HG03108 (cell line): ENCODE results near the gene SINHCAF.

Source experiments
- ATAC-seq: cut with Tn5 transposase; IDR thresholded peaks from one replicate; pipeline ENCODE4 v1.9.1; 2021; ENCODE audit warnings: moderate library complexity; ENCODE audit not compliant: unreplicated experiment

Gene SINHCAF

DNA sequence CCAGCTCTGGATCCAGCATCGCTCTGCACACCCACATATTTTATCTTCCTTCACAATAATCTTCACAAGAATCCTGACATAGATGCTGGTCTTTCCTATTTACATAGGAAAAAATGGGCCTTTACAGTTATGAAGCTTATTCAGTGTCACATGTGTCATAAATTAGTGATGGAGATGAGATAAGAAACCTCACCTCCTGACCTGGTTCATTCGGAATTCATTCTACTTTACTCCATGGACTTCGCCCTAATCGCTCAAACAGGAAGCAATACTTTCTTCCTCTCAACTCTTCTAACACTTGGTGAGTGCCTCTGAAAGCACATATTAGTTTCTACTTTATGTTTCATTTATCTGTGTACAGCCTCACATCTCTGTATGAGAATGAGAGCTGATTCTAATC is 12.0 kb upstream of the SINHCAF start:
- no peak for ATAC-seq

DNA sequence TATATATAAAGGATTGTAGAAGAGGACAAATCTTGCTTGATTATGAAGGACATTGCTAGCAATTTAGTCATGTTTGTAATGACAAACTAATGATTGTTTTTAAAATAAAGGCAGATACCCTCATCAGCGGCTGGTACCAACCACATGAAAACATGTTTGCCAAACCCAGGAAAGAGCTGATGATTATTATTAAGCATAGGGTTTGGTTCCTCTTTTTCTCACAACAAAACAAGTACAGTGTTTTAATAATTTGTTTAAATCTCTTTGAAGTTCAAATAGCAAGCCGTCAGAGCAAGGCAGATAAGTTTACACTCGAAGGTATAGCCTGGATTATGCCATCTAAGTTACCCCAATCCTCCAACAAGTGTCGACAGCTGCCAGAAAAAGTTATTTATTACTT is 5.3 kb upstream of the SINHCAF start:
- no peak for ATAC-seq

GRCh38 chr12:31326736-31327659 is 1.0 kb upstream of the SINHCAF start:
- no peak for ATAC-seq

DNA sequence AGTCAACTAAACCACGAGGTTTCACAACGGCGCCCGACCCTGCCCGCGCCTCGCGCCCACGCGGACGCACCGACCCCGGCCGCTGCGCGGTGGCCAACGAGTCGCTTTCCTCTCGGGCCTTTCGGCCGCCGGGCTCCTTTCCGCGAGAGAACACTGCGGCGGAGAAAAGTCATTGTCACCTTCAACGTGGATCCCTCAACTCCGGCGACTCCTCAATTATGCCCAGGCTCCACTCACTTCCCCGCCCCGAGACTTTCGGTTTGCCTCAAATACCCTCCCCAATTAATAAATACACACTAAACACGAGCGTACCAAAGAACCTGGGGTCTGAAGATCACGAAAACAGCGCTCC is 450 bp downstream of the SINHCAF start:
- ATAC-seq: no peak

- peak; percentile 9 for ATAC-seq
Measured at GRCh38 chr12:31324845-31325523, 966 bp downstream of the SINHCAF start.

DNA sequence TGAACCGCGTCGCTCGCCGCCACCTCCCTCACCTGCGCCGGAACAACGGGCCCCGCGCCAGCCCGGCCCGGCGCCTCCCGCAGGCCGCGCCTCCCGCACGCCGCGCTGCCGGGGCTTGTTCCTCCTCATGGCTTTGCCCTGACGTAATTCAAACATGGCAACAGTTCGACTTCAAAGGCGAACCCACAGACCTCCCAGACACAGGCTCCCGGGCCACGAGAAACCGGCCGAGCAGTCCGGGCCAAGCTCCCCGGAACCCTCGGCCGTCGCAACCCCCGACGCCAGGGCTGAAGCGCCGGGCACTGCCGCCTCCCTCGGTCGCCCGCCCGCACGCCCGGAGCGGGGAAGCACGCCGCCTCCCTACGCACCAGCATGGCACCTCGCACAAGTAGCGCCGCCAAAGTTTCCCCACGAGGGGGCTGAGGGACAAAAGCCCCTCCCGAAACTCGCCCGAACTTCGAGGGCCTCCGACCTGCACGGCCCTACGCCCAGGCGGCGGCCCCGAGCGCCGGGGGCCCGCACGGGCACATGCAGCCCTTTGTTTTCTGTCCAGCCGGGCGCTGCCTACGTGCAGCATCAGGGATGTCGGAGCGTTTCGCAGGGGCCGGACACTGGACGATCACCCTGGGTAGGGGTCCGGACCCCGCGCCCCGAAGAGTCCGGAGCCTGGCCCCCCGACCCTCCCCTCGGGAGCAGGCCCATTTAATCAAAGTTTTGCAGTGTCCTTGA is 1.7 kb downstream of the SINHCAF start:
- ATAC-seq: peak; percentile 22

DNA sequence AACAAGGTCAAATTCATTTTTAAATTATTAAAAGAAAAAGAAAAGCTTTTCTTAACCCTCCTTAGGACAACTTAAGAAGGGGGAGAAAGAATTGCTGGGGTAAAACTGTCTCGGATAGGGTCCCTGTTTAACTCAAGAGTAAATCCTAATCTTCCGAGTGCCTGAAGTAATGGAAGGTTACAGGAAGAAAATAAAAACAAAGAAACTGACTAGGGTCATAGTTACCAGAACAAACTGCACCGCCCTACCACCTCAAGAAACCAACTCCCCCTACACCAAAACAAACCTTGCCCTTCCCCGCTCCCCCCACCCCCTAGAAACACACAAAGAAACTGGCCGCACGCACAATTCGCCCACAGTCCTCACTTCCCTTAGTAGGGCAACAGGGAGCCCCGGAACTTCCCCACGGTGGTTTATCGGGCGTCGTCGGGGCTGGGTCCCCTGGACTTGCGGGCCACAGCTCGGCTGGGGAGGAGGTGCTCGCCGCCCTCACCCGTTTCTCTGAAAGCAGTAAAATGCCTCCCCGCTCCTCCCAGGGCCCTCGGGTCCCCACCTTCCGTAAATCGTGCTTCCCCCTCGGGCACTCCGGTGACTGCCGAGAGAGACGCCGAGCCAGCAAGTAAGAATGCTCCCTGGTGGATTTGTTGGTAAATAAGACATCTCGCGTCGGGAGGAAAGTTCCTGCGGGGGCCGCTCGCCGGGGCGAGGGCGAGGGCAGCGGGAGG is 2.4 kb downstream of the SINHCAF start:
- peak; percentile 7 for ATAC-seq

GRCh38 chr12:31322801-31323207 is 3.1 kb downstream of the SINHCAF start:
- ATAC-seq: no peak

- ATAC-seq: no peak
Measured at GRCh38 chr12:31321897-31322228, 4.1 kb downstream of the SINHCAF start.

DNA sequence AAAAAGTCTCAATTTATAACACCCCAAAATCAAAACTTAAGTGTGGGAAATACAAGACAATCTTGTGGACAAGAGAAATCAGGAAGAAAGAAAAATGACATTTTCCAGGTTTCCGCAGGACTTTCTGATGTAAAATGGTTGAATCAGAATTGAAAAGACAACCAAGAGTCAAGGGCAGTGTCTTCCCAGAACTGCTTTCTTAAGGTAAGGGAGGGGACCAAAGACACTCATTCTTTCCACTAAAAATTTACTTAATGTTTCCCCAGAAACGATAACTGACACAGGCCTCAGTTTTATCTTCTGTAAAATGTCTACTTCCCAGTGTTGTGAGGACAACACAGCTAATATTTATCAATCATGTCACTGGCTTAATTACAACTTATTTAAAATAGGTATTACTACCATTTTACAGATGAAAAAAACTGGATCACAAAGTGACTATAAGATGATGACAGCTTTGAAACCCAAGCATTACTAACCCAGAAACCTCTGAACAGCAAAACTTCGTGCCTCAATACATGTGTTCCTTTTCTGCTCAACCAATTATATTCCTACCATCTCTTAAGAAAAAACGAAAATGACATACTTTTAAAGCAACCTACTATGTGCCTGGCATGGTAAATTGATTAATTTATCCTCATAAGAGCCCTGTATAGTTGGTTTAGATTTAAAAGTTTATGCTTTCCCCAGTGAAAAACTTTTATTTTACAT is 4.6 kb downstream of the SINHCAF start:
- no peak for ATAC-seq

GRCh38 chr12:31318657-31319269 is 7.2 kb downstream of the SINHCAF start:
- ATAC-seq: no peak

DNA sequence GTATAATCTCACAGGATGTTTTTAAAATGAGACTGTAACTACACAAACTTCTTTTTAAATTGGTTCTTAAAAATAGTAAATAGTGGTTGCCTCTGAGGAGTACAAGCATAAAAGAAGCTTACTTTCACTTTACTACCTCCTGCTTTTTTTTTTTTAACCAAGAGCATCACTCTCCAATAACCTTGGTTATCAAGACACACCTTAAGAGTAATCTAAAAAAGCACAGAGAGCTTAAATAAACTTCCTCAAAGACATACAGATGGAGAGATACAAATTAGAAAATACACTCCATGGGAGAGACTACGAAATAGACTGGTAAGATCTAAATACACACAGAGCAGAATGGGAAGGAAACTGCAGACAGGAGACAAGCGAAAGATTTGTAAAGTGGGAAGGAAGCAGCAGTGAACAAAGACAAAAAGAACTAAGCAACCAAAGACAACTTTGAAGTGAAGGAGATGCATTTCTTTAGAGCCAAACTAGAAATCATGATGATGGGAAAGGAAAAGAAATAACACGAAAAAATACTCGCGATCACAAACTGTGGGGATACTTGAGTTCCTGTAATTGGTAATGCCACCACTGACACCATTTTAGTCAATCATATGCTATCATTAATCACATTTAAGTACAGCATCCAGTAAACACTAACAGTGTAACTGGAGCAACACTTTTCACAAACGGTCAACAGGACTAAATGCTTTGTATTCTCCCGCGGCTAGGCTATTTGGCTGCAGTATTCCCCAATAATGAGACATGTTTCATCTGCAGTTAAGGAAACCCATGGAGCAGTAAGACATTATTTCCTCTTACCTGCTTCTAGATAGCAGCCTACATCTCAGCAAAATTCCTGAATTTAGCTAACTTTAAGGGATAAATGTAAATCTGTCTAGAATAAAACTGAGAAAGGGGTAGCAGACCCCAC is 8.2 kb downstream of the SINHCAF start:
- no peak for ATAC-seq

DNA sequence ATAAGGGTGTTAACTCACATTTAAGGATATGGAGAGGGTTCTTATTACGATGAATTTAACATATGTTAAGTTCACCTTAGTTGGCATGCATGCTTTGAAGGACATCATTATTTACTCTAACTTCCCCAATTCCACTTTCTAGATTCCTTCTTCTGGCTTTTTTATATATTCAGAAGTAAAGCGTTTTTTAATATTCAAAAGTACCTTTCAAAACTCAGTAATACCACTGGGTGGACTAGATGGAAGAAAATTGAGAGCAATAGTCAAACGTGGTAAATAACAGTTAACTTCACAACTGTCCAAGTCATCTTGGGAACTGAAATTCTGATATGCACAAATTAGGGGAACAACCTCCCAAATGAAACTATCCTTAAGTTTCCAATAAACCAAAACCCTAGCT is 9.1 kb downstream of the SINHCAF start:
- peak; percentile 31 for ATAC-seq

DNA sequence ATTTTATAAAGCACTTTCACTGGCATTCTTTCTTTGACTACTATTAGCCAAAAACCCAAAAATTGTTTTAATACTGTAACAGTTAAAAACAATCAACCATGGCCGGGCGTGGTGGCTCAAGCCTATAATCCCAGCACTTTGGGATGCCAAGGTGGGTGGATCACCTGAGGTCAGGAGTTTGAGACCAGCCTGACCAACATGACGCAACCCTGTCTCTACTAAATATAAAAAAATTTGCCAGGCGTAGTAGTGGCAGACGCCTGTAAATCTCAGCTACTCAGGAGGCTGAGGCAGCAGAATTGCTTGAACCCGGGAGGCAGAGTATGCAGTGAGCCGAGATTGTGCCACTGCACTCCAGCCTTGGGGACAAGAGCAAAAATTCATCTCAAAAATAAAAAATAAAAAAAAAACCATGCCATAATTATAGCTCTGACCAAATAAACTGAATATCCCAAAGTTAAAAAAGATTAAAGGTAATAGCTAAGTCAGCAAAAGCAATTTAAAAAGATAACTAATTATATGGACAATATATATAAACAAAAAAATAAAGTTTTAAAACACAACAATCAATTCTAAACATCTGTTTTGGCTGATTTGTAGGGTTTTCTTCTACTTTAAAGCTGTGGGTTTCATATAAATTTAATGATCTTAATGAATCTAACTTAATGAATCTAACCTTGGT is 10.0 kb downstream of the SINHCAF start:
- no peak for ATAC-seq

DNA sequence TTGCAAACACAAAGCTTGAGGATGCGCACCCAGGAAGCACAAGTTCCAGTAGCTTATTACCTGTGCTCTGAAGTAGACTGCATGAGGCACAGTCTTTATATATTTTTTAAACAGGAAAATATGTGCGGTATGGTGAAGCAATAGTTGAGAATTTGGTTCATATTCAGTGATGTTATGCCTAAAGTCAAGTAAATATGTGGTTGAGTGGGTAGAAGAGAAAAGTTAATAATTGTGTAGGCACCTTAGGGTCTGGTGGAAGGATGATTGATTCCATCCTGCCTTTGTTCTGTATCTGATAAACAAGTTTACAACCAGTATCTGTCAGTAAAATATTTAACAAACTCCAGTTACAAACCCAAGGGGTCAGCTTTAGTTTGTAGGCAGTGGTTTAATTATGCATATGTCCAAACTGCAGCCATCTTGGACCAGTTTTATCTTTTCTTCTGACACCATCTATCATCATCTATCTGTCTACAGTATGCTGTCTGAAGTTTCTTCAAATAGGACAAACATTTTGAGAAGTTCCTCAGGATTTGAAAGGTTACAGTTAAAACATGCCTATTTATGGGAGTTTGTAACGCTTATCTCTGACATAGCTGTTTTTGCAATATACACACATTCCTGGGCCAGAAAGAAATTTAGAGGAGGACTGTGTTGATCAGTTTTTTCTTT is 10.8 kb downstream of the SINHCAF start:
- ATAC-seq: peak; percentile 42

DNA sequence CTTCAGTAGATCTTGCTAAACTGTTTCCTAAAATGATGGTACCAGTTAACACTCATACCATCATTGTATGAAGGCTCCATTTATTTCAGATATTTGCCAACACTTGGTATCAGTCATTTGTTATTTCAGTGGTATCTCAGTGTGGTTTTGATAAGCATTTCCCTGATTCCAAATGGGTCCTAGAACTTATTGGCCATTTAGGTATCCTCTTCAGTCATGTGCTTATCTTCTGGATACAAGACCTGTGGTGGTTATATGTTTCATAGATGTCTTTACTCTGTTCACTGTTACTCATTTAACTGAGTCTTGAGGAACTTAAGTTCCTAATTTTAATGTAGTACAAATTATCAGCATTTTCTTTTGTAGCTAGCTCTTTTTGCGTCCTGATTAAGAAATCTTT is 13.5 kb downstream of the SINHCAF start:
- ATAC-seq: no peak

GRCh38 chr12:31311634-31312258 is 14.2 kb downstream of the SINHCAF start:
- no peak for ATAC-seq
